GM12892 (cell line): ENCODE data around the gene CDH11.

Experiments
- POLR2A ChIP-seq: IDR thresholded peaks from 2 replicates; pipeline ENCODE4 v1.6.1; 2011; ENCODE audit warnings: low read depth, low read length, control low read depth
- POLR2AphosphoS5 ChIP-seq: IDR thresholded peaks from 2 replicates; pipeline ENCODE4 v1.6.1; 2011; ENCODE audit warnings: low read depth, low read length, control low read depth

- no peak for TF ChIP-seq POLR2AphosphoS5
- no peak for TF ChIP-seq POLR2A
These were observed 89.5 kb downstream of the CDH11 start for GRCh38 chr16:65032387-65032786.
